ENCODE data around the gene FOXP1.

DNA sequence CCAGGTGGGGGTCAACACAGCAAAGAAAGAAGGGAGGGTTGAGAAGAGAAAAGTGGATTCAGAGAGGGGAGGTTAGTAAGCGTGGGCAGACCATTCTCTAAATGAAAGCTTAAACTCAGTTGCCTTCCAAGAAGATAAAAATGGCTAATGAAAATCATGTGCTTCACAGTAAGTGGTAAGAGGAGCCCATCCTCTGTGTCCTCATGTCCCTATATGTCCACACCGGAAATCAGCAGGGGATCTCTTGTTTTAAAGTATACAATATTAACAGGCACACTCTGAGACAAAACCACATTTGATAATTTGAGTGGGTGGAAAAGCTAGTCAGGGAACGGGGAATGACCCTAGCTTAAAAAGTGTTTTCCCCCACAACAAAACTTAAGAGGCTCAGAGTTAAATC lies 4.4 kb upstream of the FOXP1 start:
- TF ChIP-seq CTCF (IDR thresholded peaks at IDR 0.05): no peak
- no peak for TF ChIP-seq POLR2A (IDR thresholded peaks at IDR 0.05)
- no peak for TF ChIP-seq EP300 (IDR thresholded peaks at IDR 0.05)
